Breast epithelium (tissue), 4 donors: ENCODE data around the gene RAMAC. TPM values are rescaled to one million over a fixed set of nuclear protein-coding genes. Genes with fewer than 3 reads are reported as not detected.

Experiments
- DNase-seq, 2 donors: peaks; one replicate each; pipeline ENCODE4 v3.0.0-alpha.2; 2019; ENCODE audit warnings: low spot score in 2 of 2
- H3K27ac ChIP-seq, 2 donors: fragments of 200-600 bp; sonication (generic) in 1 of 2; one replicate each; pipeline ENCODE4 v1.5.1; 2016 to 2019; ENCODE audit warnings: mild to moderate bottlenecking in 1 of 2
- H3K27me3 ChIP-seq, 2 donors: fragments of 200-600 bp; sonication (generic) in 1 of 2; one replicate each; pipeline versions ENCODE4 v1.5.1 to v1.6.0; 2017 to 2019; ENCODE audit warnings: control low read depth in 1 of 2, mild to moderate bottlenecking in 1 of 2
- H3K36me3 ChIP-seq: fragments of 200-600 bp; one replicate; pipeline ENCODE4 v1.5.1; 2019
- H3K4me1 ChIP-seq, 2 donors: fragments of 200-600 bp; sonication (generic); one replicate each; pipeline ENCODE4 v1.5.1; 2016 to 2019; ENCODE audit warnings: control low read depth in 1 of 2
- H3K4me3 ChIP-seq, 3 donors: fragments of 200-600 bp; sonication (generic); 1 replicate in 2 of 3; 2 replicates in 1 of 3; pipeline ENCODE4 v1.5.1; 2016 to 2019; ENCODE audit warnings: mild to moderate bottlenecking in 3 of 3, moderate library complexity in 2 of 3
- H3K9me3 ChIP-seq, 2 donors: fragments of 200-600 bp; sonication (generic) in 1 of 2; one replicate each; pipeline ENCODE4 v1.5.1; 2016 to 2019; ENCODE audit warnings: control low read depth in 1 of 2
- CTCF ChIP-seq, 3 donors: fragments of 450-650 bp; IDR thresholded peaks; one replicate each; pipeline ENCODE4 v1.5.1; 2016 to 2017; ENCODE audit warnings: antibody characterized with exemption in 3 of 3, mild to moderate bottlenecking in 3 of 3, moderate library complexity in 3 of 3
- POLR2A ChIP-seq: fragments of 450-650 bp; IDR thresholded peaks from one replicate; pipeline ENCODE4 v1.6.1; 2016; ENCODE audit warnings: antibody characterized with exemption, mild to moderate bottlenecking, moderate library complexity
- POLR2AphosphoS5 ChIP-seq, 3 donors: sonication (generic); formaldehyde crosslinking; IDR thresholded peaks; one replicate each; pipeline ENCODE4 v1.6.1; 2017; ENCODE audit warnings: antibody characterized with exemption in 3 of 3
- intact Hi-C: fragments of 100-400 bp; cut with DNase I; formaldehyde crosslinking; loops from one replicate; pipeline ENCODE4 v1.15.1; 2023; ENCODE audit warnings: low total_unique reads
- total RNA-seq, 3 donors: library from RNA; depleted of rRNA; stranded (reverse); fragments of >200 nt; gene quantifications; one replicate each; pipeline ENCODE4 v1.1.0, GENCODE V29; 2016

Gene RAMAC
- total RNA-seq, 3 donors from 2014 or later = 14.9 to 32.3 (median 22.6) TPM

GRCh38 chr15:82950746-82951370, 35.2 kb upstream of the RAMAC start:
- DNase-seq = no peak
- no peaks in the 10 kb centered on the region for H3K27me3 ChIP-seq
- H3K4me3 ChIP-seq = peak overlapping the region in 2 of 3 donors; percentile 75 to 81

GRCh38 chr15:82951472-82952157, 34.4 kb upstream of the RAMAC start:
- peak overlapping the region; percentile 39 to 81 (median 75) for H3K4me3 ChIP-seq
- H3K9me3 ChIP-seq = no peaks in the 10 kb centered on the region
- intact Hi-C loops = no loop called here
- H3K27ac ChIP-seq = peak overlapping the region; percentile 86 to 90
- H3K27me3 ChIP-seq = no peaks in the 10 kb centered on the region
- TF ChIP-seq CTCF (IDR thresholded peaks at IDR 0.05) = no peak
- no peak for TF ChIP-seq POLR2AphosphoS5 (IDR thresholded peaks at IDR 0.05)
- TF ChIP-seq POLR2A = no peak
- DNase-seq = no peak
- H3K4me1 ChIP-seq = no peaks in the 10 kb centered on the region
- H3K36me3 ChIP-seq = no peaks in the 10 kb centered on the region

More at GRCh38 chr15:82950746-82951370, 35.2 kb upstream of the RAMAC start:
- no peaks in the 10 kb centered on the region for H3K4me1 ChIP-seq
- no peaks in the 10 kb centered on the region for H3K9me3 ChIP-seq
- no peak for TF ChIP-seq POLR2AphosphoS5 (IDR thresholded peaks at IDR 0.05)
- no peak for TF ChIP-seq POLR2A
- no peak for TF ChIP-seq CTCF (IDR thresholded peaks at IDR 0.05)
- H3K27ac ChIP-seq = peak overlapping the region; percentile 86 to 90
- no peaks in the 10 kb centered on the region for H3K36me3 ChIP-seq
- intact Hi-C loops = no loop called here

DNA sequence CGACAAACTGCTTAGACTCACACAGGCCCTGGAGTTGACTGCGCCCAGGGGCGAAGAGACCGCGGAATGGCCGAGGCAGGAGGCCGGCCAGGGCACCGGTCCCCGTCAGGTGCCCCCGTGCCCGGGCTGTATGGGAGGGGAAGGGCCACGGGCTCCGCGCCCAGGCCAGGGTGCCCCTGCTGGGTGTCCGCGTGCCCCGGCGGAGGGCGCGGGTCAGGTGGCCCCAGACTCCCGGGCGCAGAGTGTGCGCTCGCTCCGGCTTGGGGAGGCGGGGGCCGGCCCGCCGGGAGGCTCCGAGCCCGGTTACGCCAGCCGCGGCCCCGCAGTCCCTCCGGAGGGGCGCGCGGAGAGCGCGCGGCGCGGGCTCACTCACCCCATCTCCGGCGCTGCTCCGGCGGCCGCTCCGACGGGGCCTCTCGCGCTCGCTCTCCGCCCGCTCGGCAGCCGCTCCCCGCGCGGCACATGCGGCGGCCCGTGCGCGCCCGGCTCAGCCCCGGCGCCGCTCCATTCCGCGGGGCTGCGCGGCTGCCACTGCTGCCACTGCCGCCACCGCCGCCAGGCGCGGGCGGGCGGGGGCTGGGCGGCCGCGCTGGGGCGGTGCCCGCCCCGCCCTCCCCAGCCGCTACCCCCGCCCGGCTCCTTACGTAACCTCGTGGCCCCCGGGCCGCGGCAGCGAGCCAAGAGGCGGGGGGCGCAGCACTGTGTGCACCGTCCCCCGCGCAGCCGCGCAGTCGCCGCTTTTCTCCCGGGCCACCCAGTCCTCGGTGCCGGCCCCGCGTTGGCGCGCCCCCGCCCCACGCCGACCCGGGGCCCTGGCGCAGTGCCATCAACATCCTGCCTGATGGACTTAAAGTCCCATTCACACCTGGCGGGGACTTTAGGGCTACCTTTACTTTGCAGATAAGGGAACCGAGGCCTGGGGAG, 33.6 kb upstream of the RAMAC start, which contains the start of gene HOMER2:
Gene HOMER2, minus strand, starts transcription at position 563 of the 924 bp plus-strand sequence. Its CDS starts 185 bp downstream, at position 378.
- H3K4me1 ChIP-seq = no peaks in the 10 kb centered on the region
- DNase-seq = peak in 1 of 2 donors; percentile 57
- H3K27ac ChIP-seq = peak within 1 kb of the TSS; percentile 86 to 90
- TF ChIP-seq CTCF (IDR thresholded peaks at IDR 0.05) (peak in 1 of 3 donors; percentile 16), POLR2A (no peak), POLR2AphosphoS5 (IDR thresholded peaks at IDR 0.05) (no peak)
- intact Hi-C loops = no loop called here
- H3K36me3 ChIP-seq = no peaks in the 10 kb centered on the region
- no peaks in the 10 kb centered on the region for H3K9me3 ChIP-seq
- peak within 1 kb of the TSS; percentile 39 to 81 (median 75) for H3K4me3 ChIP-seq
- H3K27me3 ChIP-seq = no peaks in the 10 kb centered on the region

GRCh38 chr15:82958638-82959037, 27.4 kb upstream of the RAMAC start:
- no peak overlapping the region for H3K27ac ChIP-seq
- intact Hi-C loops = no loop called here
- H3K4me1 ChIP-seq = no peaks in the 10 kb centered on the region
- TF ChIP-seq POLR2AphosphoS5 (IDR thresholded peaks at IDR 0.05) (no peak), CTCF (IDR thresholded peaks at IDR 0.05) (no peak), POLR2A (no peak)
- no peak for DNase-seq
- no peak overlapping the region for H3K4me3 ChIP-seq
- H3K36me3 ChIP-seq = no peaks in the 10 kb centered on the region
- no peaks in the 10 kb centered on the region for H3K9me3 ChIP-seq
- no peaks in the 10 kb centered on the region for H3K27me3 ChIP-seq
